SKM-1 treated with dmso at 0.1 percent for 144 hours (cell line): ENCODE data around the gene CD7.
"Not testable (repeated sequence)": the region's sequence is repeated elsewhere in the genome, so short reads cannot be mapped to it uniquely, and the experiment has no call there.

Source experiments
- DNase-seq: peaks from one replicate; lab custom pipeline; 2025; ENCODE audit not compliant: unreplicated experiment; lab: John Stamatoyannopoulos, UW

CD7 gene

GRCh38 chr17:82317394-82318168, at the start of gene CD7:
Gene CD7 (minus strand): TSS chr17:82317608. CDS start chr17:82317495, 113 bp downstream.
- no peak for DNase-seq

- DNase-seq = no peak
Measured at GRCh38 chr17:82366749-82367148, 49.3 kb upstream of the CD7 start.

- DNase-seq = no peak
Measured at GRCh38 chr17:82365606-82366295, 48.3 kb upstream of the CD7 start.

GRCh38 chr17:82361885-82362633, 44.7 kb upstream of the CD7 start:
- DNase-seq = no peak

GRCh38 chr17:82359451-82360074, 42.2 kb upstream of the CD7 start:
- DNase-seq = not testable (repeated sequence)

- no peak for DNase-seq
Measured at GRCh38 chr17:82358465-82359350, 41.3 kb upstream of the CD7 start, which contains the start of gene TEX19. Gene TEX19 (plus strand): TSS chr17:82359247. CDS start chr17:82362151, 2,904 bp downstream.

GRCh38 chr17:82357394-82357793, 40.0 kb upstream of the CD7 start:
- DNase-seq = no peak

- DNase-seq = no peak
Measured at GRCh38 chr17:82356845-82357355, 39.5 kb upstream of the CD7 start.

GRCh38 chr17:82355770-82356427, 38.5 kb upstream of the CD7 start:
- no peak for DNase-seq

GRCh38 chr17:82354804-82355308, 37.4 kb upstream of the CD7 start:
- no peak for DNase-seq

GRCh38 chr17:82353484-82353883, 36.1 kb upstream of the CD7 start:
- DNase-seq = no peak

- DNase-seq = peak; percentile 74
Measured at GRCh38 chr17:82351713-82352488, 34.5 kb upstream of the CD7 start.

GRCh38 chr17:82351254-82351712, 33.9 kb upstream of the CD7 start:
- DNase-seq = no peak

GRCh38 chr17:82350182-82351030, 33.0 kb upstream of the CD7 start:
- DNase-seq = no peak

GRCh38 chr17:82349287-82349701, 31.9 kb upstream of the CD7 start:
- no peak for DNase-seq

- no peak for DNase-seq
Measured at GRCh38 chr17:82348866-82349265, 31.5 kb upstream of the CD7 start.

GRCh38 chr17:82348434-82348833, 31.0 kb upstream of the CD7 start:
- no peak for DNase-seq
